Progenitor cell of endocrine pancreas (in vitro differentiated cells): ENCODE measurements around the gene ZDHHC21. TPM values are rescaled to one million over a fixed set of nuclear protein-coding genes. Genes with fewer than 3 reads are reported as not detected.

Source experiments
- DNase-seq: peaks from one replicate; pipeline ENCODE4 v3.0.0; 2021; ENCODE audit warnings: low spot score; ENCODE audit not compliant: unreplicated experiment
- H3K27ac Mint-ChIP-seq: 2 replicates; pipeline ENCODE4 v1.8.0; 2021; ENCODE audit warnings: mild to moderate bottlenecking, moderate library complexity, mixed read lengths
- H3K27me3 Mint-ChIP-seq: 2 replicates; pipeline ENCODE4 v1.8.0; 2021; ENCODE audit warnings: mixed read lengths
- H3K36me3 Mint-ChIP-seq: 2 replicates; pipeline ENCODE4 v1.8.0; 2022; ENCODE audit warnings: mixed read lengths; ENCODE audit not compliant: insufficient read depth
- H3K4me1 Mint-ChIP-seq: 2 replicates; pipeline ENCODE4 v1.8.0; 2021; ENCODE audit warnings: low read depth, mixed read lengths
- H3K4me3 Mint-ChIP-seq: 2 replicates; pipeline ENCODE4 v1.8.0; 2021; ENCODE audit warnings: low read depth, mild to moderate bottlenecking, moderate library complexity, mixed read lengths
- H3K9me3 Mint-ChIP-seq: 2 replicates; pipeline ENCODE4 v1.8.0; 2021; ENCODE audit warnings: low read depth, mixed read lengths
- CTCF ChIP-seq: fragments of 200-600 bp; sonication (generic); IDR thresholded peaks from one replicate; pipeline ENCODE4 v1.5.0; 2021; ENCODE audit warnings: antibody characterized with exemption, mild to moderate bottlenecking; ENCODE audit not compliant: unreplicated experiment
- total RNA-seq: library from RNA; stranded (reverse); gene quantifications from 2 replicates; pipeline ENCODE4 v1.2.1, GENCODE V29; 2021

ZDHHC21 gene
- total RNA-seq, 1 donor from 2014 or later: 20.0 TPM

DNA sequence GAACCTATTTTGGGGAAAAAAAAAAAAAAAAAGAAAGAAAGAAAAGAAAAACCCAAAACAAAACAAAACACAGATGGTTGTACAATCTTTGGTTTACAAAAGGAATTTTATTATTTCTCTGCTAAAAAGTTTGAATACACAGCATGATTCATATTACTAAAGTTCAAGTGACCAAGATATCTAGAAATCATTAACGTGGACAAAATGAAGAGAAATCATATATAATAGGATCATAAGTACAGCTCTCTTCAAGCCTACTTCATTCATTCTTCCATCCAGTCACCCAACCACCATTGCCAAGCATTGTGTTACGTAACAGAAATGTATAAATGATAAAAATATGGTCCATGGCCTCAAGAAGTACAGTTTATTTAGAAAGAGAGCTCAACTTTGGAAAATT is 52.9 kb downstream of the ZDHHC21 start:
- Mint-ChIP-seq H3K27me3 (no peaks in the 10 kb centered on the region), H3K27ac (no peak overlapping the region), H3K4me3 (no peak overlapping the region), H3K4me1 (no peaks in the 10 kb centered on the region), H3K36me3 (peaks cover 17% of the 10 kb centered on the region), H3K9me3 (no peaks in the 10 kb centered on the region)
- TF ChIP-seq CTCF: no peak
- no peak for DNase-seq

DNA sequence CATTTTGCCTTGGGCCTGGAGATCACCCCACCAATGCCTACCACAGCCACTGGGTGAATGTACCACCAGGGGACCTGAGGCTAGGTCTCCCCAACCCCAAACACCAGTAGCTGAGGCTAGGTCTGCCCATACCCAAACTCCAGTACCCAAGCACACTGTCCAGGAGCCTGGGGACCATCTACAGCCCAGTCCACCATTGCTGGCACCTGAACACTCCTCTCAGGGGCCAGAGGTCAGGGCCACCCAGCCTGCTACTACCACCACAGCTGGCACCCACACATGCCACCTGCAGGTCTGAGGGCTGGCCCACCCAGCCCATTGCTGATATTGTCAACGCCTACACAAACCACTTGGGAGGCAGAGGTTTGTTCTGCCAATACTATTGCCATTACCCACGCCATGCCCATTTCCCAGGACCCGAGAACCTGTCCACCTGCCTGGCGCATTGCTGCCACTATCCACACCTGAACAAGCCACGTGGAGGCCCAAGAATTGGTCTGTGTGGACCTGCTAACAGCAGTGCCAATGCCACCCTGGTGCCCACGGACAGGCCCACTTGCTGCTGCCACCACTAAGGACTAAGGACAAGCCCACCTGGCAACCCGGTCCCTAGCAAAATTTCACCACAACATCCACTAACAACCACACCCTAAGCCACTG is 59.2 kb downstream of the ZDHHC21 start:
- DNase-seq: no peak
- Mint-ChIP-seq H3K9me3 (peaks cover 9% of the 10 kb centered on the region), H3K4me1 (no peaks in the 10 kb centered on the region), H3K27ac (no peak overlapping the region), H3K27me3 (no peaks in the 10 kb centered on the region), H3K36me3 (peaks cover 34% of the 10 kb centered on the region), H3K4me3 (no peak overlapping the region)
- no peak for TF ChIP-seq CTCF

GRCh38 chr9:14633148-14633547 is 60.1 kb downstream of the ZDHHC21 start:
- Mint-ChIP-seq H3K36me3 (peaks cover 31% of the 10 kb centered on the region), H3K9me3 (peaks cover 9% of the 10 kb centered on the region), H3K27ac (no peak overlapping the region), H3K4me1 (no peaks in the 10 kb centered on the region), H3K27me3 (no peaks in the 10 kb centered on the region), H3K4me3 (no peak overlapping the region)
- no peak for DNase-seq
- no peak for TF ChIP-seq CTCF

DNA sequence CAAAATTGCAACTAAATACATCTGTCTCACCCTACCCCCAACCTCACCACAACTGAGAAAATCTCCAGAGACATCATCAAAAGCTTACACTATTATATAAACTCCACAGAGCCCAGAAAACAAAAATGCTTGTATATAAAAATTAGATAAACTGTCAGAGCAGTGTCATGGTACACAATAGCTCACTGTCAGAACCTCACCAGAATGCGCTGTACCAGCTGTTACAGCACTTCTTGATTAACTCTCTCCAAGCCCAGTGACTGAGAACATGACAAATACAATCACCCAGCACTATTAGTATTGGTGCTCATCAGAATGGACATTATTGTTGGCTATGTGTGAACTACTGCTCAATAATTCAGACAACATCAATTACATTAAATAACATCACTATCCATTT is 65.7 kb downstream of the ZDHHC21 start:
- DNase-seq: no peak
- no peak overlapping the region for H3K4me3 Mint-ChIP-seq
- peaks cover 25% of the 10 kb centered on the region for H3K36me3 Mint-ChIP-seq
- H3K9me3 Mint-ChIP-seq: peaks cover 9% of the 10 kb centered on the region
- no peak overlapping the region for H3K27ac Mint-ChIP-seq
- no peaks in the 10 kb centered on the region for H3K27me3 Mint-ChIP-seq
- TF ChIP-seq CTCF: no peak
- peaks cover 7% of the 10 kb centered on the region for H3K4me1 Mint-ChIP-seq

DNA sequence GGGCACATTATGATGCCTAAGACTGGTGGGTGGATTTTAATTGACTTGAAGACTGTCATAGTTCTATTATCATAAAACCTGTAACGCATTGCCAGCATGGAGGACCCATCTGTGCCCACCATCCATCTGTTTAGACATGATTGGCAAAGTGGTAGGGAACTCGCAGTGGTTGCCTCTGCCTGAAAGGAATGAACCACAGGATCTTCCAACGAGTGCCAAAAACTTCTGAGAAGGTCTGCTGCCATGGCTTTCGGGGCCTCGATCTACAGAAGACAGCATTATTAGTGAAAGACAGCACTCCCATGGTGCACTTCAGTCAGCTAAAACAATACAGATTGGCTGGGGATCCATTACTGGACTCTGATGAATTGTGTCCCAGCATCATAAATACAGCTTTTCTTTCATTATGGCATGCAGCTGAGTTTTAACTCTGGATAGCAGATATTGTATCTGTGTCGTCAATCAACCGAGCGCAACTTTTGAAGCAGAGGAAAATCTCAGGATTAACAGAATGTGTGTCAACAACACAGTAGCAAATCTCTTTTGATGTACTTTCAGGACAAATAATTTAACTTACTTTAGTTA is 74.3 kb downstream of the ZDHHC21 start:
- DNase-seq: no peak
- H3K27me3 Mint-ChIP-seq: no peaks in the 10 kb centered on the region
- peaks cover 6% of the 10 kb centered on the region for H3K4me1 Mint-ChIP-seq
- no peak for TF ChIP-seq CTCF
- H3K9me3 Mint-ChIP-seq: no peaks in the 10 kb centered on the region
- no peak overlapping the region for H3K4me3 Mint-ChIP-seq
- no peak overlapping the region for H3K27ac Mint-ChIP-seq
- peaks cover 7% of the 10 kb centered on the region for H3K36me3 Mint-ChIP-seq
